Caki2 (cell line): ENCODE data around the gene GALNT14. TPM values are rescaled to one million over a fixed set of nuclear protein-coding genes. Genes with fewer than 3 reads are reported as not detected.

Experiments
- DNase-seq: peaks from one replicate; pipeline ENCODE4 v3.0.0-alpha.2; 2015; ENCODE audit warnings: low read depth
- in situ Hi-C: cut with HindIII; loops from 2 replicates; pipeline ENCODE4 v1.10.0; 2016; ENCODE audit warnings: low sequenced_read_pairs, low pct_unique_long_range_greater_than_20kb, mixed read lengths
- total RNA-seq: library from RNA; depleted of rRNA; stranded (reverse); fragments of >200 nt; shearing (Covaris generic); gene quantifications from 2 replicates; pipeline ENCODE4 v1.2.3, GENCODE V29; 2014; ENCODE audit warnings: low replicate concordance

Gene GALNT14
- total RNA-seq, 1 experiment from 2014 or later, result 251 TPM

DNA sequence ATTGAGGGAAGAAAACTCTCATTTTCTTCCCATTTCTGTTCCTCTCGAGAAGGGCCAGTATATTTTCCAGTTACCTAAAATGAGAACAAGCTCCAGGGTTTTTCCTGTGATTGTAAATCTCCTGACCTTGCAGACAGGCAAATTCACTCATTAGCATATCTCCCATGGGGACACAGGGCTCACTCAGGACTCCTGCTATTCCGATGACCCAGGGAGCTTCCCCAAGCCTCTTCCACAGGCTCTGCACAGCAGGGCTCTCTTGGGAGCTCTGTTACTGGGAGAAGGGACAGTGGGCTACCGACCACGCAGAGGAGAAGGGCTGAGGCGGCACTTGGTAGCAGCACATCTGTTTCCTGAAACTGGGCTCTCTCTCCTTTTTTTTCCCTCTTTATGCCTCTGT is 195.8 kb downstream of the GALNT14 start:
- DNase-seq, result no peak
- in situ Hi-C loops, result no loop called here

- in situ Hi-C loops, result no loop called here
- DNase-seq, result no peak
These were observed 197.4 kb downstream of the GALNT14 start for GRCh38 chr2:30940839-30941238.

- in situ Hi-C loops, result no loop called here
These were observed 198.9 kb downstream of the GALNT14 start for GRCh38 chr2:30939364-30939763.

DNA sequence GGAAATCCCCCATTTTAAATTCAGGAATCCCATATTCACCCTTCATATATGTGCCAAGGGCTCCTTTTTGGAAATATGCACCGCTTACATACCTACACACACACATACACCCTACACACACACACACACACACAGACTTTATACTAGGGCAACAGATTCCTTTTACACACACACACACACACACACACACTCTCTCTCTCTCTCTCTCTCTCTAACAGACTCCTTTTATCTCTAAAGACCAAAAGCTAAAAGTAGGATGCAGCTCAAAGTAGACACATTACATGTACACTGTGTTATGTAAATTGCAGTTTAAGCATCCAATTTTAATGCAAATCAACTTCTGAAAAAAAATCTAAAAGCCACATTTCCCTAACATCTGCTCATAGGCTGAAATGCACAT is 200.0 kb downstream of the GALNT14 start:
- in situ Hi-C loops, result no loop called here

More at GRCh38 chr2:30939364-30939763, 198.9 kb downstream of the GALNT14 start:
- DNase-seq, result no peak

DNA sequence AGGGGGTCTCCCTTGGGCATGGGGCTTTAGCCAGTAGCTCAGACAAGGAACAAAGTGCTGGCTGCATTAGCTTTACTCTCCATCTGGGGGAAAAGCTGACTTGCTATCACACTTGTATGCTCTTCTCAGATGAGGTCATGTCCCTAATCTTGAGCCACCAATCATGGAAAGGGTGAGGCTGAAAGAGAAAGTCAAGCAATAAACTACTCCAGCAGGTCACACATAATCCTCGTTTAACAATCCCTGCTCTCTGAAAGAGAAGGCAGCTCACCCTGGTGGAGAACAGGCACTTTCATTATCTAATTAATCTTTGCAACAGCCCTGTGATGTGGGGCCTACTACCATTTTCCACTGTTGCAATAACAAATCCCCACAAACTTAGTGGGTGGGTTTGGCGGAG is 201.3 kb downstream of the GALNT14 start:
- in situ Hi-C loops, result no loop called here
- no peak for DNase-seq

More for the DNA sequence above, 200.0 kb downstream of the GALNT14 start:
- no peak for DNase-seq

GRCh38 chr2:30935795-30936194 is 202.4 kb downstream of the GALNT14 start:
- DNase-seq, result no peak
- in situ Hi-C loops, result no loop called here

- no peak for DNase-seq
- in situ Hi-C loops, result no loop called here
These were observed 204.2 kb downstream of the GALNT14 start for GRCh38 chr2:30934066-30934465.

DNA sequence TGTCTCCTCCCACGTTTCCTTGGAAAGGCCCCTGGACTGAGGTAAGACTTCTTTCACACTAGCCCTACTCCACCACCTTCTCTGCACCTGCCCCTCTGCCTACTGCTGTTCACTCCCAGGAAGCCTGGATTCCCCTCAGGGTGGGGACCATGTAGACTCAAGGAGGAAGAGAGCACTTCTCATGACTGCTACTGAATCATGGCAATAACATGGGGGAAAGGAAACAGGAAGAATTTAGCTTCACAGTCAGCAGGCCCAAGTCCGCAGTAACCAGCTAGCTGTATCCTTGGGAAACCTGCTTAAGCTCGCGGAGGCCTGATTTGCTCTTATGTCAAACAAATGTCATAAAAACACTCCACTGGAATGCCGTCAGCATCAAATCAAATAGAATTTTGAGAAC is 204.7 kb downstream of the GALNT14 start:
- in situ Hi-C loops, result no loop called here

DNA sequence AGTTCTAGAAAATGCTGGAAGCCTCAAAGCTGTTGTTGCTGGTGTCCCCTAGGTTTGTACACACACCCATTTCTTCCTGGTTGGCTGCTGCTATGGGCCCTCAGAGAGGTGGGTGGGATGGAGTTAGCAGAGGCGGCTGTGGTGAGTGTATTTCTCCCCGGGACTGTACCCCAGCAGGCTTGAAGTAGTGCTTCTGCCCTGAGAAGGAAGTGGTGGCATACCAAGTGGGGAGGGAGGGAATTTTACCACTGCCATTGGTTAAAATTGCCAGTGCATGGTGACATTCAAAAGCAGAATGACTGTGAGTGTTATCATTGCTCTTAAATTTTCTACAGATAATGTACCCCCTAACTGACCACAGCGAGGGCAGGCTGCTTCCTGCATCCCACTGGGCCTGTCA is 205.4 kb downstream of the GALNT14 start:
- no peak for DNase-seq
- in situ Hi-C loops, result no loop called here

More for the DNA sequence above, 204.7 kb downstream of the GALNT14 start:
- DNase-seq, result no peak

- in situ Hi-C loops, result no loop called here
- no peak for DNase-seq
These were observed 206.3 kb downstream of the GALNT14 start for GRCh38 chr2:30931841-30932407.

- in situ Hi-C loops, result no loop called here
- no peak for DNase-seq
These were observed 207.5 kb downstream of the GALNT14 start for GRCh38 chr2:30930716-30931115.

- in situ Hi-C loops, result no loop called here
- no peak for DNase-seq
These were observed 210.7 kb downstream of the GALNT14 start for GRCh38 chr2:30927465-30928075.

DNA sequence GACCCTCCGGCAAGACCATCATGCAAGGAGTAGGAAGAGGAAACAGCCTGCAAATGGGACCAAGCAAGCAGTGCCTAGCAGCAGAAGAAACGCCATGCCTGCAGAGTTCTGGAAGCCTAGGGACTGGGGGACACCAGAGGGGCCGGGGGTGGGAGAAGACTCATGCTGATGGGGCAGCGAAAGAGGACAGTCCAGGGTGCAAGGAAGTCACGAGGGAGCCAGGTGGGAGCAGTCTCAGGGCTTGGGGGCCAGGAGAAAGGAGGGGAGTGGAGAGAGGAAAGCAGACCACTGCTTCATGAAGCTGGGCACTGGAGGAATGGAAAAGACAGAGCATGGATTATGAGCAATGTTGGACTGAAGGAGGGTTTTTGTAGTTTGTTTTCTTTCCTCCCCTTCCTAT is 211.6 kb downstream of the GALNT14 start:
- no peak for DNase-seq
- in situ Hi-C loops, result no loop called here

DNA sequence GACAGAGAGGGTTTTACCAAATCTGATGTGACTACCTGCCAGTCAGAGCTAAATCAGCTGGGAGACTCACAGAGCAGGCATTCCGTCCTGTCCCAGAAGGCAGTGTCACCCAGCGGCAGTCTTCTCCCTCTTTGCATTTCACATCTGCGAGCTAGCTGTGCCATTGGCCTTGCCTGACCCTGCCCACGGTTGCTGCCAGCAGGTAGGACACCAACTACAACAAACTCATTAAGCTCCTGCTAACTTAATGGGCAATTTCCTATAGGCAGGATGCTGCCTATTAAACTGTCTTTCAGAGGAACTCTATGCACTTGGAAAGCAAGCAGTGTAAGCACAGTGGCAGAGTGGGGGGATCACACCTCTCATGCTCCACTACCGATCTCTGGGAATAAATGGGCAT is 214.6 kb downstream of the GALNT14 start:
- DNase-seq, result no peak
- in situ Hi-C loops, result no loop called here

- DNase-seq, result no peak
- in situ Hi-C loops, result no loop called here
These were observed 217.7 kb downstream of the GALNT14 start for GRCh38 chr2:30920511-30920910.

DNA sequence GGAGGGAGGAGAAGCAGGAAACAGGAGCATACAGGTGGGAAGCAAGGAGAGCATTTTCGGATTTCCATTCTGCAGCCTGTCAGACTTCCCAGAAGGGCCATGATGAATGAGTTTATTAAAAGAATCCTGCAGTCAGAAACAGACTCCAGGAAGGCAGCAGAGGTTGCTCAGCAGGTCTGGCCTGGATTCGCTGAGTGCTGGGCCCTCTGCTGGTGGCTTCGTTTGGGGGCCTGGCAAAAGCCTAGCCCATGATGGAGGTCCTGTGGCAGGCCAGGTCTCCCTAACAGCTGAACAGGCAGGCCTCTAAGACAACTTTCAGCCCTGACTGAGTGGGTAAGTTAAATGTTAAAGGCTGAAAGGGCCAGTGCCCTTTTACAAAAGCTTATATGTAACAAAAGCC is 222.8 kb downstream of the GALNT14 start:
- in situ Hi-C loops, result no loop called here
- no peak for DNase-seq

DNA sequence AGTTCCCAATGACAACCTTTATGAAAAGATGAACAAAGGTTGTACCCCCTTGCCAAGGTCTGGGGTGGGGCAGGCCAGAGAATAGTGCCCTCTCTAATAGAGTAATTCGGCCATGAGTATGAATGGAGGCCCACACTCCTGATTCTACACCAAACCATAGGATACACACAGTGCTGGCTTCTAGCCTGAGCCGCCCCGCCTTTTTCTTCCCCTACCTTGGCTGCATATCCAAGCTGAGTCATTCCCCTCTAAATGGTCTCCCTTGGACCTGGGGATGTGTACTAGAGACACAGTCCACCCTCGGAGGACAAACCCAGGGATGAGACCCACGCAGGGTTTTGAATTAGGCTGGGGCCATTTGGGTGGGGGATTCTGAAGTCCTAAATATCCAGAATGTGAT is 223.8 kb downstream of the GALNT14 start:
- no peak for DNase-seq
- in situ Hi-C loops, result no loop called here

DNA sequence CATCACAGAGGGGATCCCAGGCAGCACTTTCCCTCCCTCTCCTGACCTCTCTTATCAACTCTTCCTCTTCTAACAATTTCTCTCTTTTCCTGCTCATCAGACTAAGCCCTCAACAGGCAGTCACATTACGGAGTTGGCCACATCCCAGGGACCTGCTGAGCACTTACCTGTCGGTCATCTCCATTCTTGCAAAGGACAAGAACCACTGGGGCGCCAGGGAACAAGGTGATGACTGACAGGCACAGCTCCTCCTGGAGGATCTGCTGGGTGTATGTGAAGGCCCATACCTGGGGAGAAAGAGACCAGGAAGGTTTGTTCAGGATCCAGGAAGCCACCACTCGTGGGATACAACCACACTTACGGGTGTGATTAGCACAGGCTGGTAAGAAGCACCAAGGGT is 226.2 kb downstream of the GALNT14 start:
- in situ Hi-C loops, result no loop called here
- no peak for DNase-seq

DNA sequence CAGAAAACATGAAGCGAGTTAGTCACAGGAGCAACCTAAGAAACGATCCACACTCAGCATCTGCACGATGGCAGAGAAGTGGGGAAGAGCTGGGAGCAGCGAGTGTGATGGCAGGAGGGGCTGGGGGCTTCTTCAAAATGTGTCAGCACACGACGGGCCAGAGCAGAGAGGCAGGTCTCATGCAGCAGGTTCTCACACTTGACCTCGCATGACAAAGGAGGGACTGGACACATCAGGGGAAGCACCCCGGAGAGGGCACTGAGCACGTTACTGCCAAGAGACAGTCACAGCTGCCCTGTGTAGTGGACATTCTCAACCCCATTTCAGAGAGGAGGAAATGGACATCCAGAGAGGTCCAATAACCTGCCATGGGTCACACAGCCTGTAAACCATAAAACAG is 226.9 kb downstream of the GALNT14 start:
- DNase-seq, result no peak
- in situ Hi-C loops, result no loop called here

DNA sequence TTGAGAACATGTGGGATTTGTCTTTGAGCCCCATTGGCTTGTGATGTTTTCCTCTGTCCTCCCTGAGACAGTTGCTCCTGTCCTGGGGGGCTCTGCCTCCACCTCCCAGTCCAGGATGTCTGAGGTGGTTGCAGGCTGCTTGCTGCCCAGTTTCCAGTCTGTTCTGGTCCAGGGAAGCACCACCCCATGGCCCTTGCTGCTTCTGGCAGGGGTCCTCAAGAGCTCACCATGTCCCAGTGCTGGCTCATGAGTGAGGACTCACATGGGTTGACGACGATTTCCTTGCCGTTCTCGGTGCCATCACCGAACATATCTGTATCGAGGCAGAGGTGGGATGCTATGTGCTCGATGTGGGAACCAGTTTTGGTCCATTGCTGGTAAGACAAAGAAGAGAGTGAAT is 227.6 kb downstream of the GALNT14 start:
- in situ Hi-C loops, result no loop called here
- no peak for DNase-seq
